T-helper 17 cell (primary cell): ENCODE data around the gene MAN1C1. TPM values are rescaled to one million over a fixed set of nuclear protein-coding genes. Genes with fewer than 3 reads are reported as not detected.

Experiments used
- ATAC-seq: fragments of 150-1000 bp; cut with Tn5 transposase; 2 replicates; pipeline ENCODE4 v1.10.0; 2021; ENCODE audit warnings: mild to moderate bottlenecking, moderate library complexity
- DNase-seq, 3 donors: peaks; one replicate each; pipeline versions ENCODE4 v3.0.0 to v3.0.0-alpha.2; 2020 to 2021
- H3K9me3 ChIP-seq: one replicate; pipeline ENCODE4 v1.7.0; 2013; ENCODE audit warnings: low read length, mild to moderate bottlenecking; ENCODE audit not compliant: control insufficient read depth, poor library complexity, severe bottlenecking
- H3K27ac Mint-ChIP-seq: one replicate; pipeline ENCODE4 v1.8.0; 2022; ENCODE audit warnings: mild to moderate bottlenecking, moderate library complexity, mixed read lengths
- H3K27me3 Mint-ChIP-seq: one replicate; pipeline ENCODE4 v1.8.0; 2022; ENCODE audit warnings: mixed read lengths
- H3K36me3 Mint-ChIP-seq: one replicate; pipeline ENCODE4 v1.8.0; 2022; ENCODE audit warnings: low read depth, mixed read lengths
- H3K4me1 Mint-ChIP-seq: one replicate; pipeline ENCODE4 v1.8.0; 2022; ENCODE audit warnings: mild to moderate bottlenecking, mixed read lengths
- H3K4me3 Mint-ChIP-seq: one replicate; pipeline ENCODE4 v1.8.0; 2022; ENCODE audit warnings: mild to moderate bottlenecking, moderate library complexity, mixed read lengths
- total RNA-seq, 4 donors: library from RNA in 2 of 4; stranded (reverse) in 2 of 4; gene quantifications; one replicate each; pipeline ENCODE4 v1.2.3 and lab custom pipeline; 2022 to 2026

The MAN1C1 gene
- total RNA-seq, 2 donors from 2014 or later, result 16.9 to 27.3 TPM

GRCh38 chr1:25744636-25745425, 128.2 kb downstream of the MAN1C1 start:
- H3K4me3 Mint-ChIP-seq, result no peak overlapping the region
- H3K27ac Mint-ChIP-seq, result peak overlapping the region; percentile 27
- H3K36me3 Mint-ChIP-seq, result peaks cover 2% of the 10 kb centered on the region
- H3K9me3 ChIP-seq, result no peaks in the 10 kb centered on the region
- peaks cover 25% of the 10 kb centered on the region for H3K4me1 Mint-ChIP-seq
- no peak for DNase-seq
- no peaks in the 10 kb centered on the region for H3K27me3 Mint-ChIP-seq
- ATAC-seq, result no peak

DNA sequence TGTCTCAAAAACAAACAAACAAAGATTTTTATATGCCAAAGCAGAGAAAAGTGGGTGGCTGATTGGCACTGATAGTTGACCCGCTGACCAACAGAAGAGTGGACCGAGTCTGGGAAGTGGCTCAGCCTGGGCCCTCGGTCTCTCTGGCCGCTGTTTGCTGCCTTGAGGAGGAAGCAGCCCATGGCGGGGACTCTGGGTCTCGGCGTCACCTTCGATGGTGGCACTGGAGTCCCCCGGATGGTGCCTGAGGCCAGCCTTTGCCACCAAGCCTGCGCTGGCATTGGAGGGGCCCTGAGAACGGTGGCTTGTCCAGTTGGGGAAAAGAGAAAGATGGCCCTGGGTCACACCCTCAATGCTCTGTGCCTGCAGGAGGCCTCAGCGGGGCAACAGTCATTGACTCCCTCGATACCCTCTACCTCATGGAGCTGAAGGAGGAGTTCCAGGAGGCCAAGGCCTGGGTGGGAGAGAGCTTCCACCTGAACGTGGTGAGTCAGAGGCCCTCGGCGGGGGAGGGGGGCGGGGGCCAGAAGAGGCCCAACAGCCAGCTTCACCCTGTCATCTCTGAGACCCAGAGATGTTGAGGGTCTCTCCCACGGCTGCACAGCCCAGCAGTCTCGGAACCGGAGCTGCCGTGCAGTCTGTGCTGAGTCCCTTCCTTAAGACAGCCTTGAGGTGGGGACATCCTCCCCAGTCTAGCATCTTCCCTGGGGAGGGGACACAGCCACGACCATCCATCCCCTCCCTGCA, 129.9 kb downstream of the MAN1C1 start:
- Mint-ChIP-seq H3K27me3 (no peaks in the 10 kb centered on the region), H3K27ac (peak overlapping the region; percentile 39), H3K4me3 (no peak overlapping the region), H3K36me3 (peaks cover 6% of the 10 kb centered on the region), H3K4me1 (peaks cover 21% of the 10 kb centered on the region)
- no peak for DNase-seq
- H3K9me3 ChIP-seq, result no peaks in the 10 kb centered on the region
- ATAC-seq, result no peak

DNA sequence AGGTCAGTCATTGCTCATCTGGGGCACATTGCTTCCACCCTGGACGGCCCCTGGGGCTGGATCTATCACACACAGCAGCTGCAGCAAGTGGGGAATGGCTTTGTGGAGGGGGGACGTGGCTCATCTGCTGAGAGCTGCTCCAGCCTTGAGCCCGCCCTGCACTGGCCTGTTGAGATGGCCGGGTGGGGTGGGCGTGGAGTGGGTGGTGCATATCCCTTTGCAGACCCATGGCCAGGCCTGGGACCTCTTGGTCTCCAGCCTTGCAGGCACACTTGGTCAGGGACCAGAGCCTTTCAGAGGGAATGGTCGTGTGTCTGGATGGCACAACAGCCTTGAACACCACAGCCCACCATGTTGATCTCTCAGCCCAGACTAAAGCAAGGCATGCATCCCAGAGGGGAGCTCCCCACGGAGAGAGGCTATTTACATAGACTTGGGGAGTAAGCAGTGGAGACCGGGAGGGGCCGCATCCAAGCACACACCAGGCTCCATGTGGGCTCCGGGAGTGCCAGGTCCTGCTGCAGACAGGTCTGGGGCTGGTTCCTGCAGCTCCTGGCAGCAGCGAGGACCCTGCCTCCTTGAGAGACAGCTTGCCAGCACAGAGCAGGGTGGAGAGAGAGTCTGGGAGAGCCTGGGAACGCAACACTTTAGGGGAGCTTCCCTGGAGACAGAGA, 130.6 kb downstream of the MAN1C1 start:
- H3K9me3 ChIP-seq, result no peaks in the 10 kb centered on the region
- H3K4me3 Mint-ChIP-seq, result no peak overlapping the region
- peaks cover 14% of the 10 kb centered on the region for H3K4me1 Mint-ChIP-seq
- peak overlapping the region; percentile 39 for H3K27ac Mint-ChIP-seq
- no peaks in the 10 kb centered on the region for H3K27me3 Mint-ChIP-seq
- DNase-seq, result no peak
- peaks cover 6% of the 10 kb centered on the region for H3K36me3 Mint-ChIP-seq
- no peak for ATAC-seq

DNA sequence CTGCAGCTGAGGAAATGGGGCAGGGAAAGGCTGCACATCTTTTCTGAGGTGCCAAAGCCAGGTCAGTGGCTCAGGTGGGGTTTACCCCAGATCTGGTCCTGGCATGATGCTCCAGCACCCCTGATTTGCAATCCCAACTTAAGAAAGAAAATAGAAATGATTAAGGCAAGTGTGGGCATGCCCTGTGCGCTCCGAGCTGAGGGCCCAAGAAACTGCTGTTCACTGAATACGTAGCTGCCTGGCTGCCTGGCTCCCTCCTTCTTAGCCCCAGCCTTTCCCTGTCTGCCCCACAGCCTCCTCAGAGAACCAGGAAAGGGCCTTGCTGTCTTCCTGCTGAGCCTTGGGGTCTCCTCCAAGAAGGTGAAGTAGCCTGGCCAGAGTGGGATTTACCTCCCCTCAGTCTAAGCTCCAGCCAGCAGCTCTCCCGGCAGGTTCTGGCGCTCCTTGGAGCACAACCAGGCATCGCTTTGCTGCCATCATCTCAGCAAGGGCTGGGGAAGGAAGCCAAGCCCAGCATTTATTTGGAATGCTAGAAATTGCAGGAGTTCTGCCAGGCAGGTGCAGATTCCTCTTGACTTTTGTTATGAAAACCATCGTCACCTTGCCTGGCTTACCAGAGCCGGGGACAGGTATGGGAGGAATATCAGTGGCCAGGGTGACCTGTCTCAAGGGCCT, 132.1 kb downstream of the MAN1C1 start:
- ATAC-seq (no peak), DNase-seq (no peak)
- peaks cover 6% of the 10 kb centered on the region for H3K36me3 Mint-ChIP-seq
- no peaks in the 10 kb centered on the region for H3K27me3 Mint-ChIP-seq
- H3K9me3 ChIP-seq, result no peaks in the 10 kb centered on the region
- H3K4me1 Mint-ChIP-seq, result peaks cover 15% of the 10 kb centered on the region
- no peak overlapping the region for H3K27ac Mint-ChIP-seq
- H3K4me3 Mint-ChIP-seq, result no peak overlapping the region

- Mint-ChIP-seq H3K36me3 (peaks cover 6% of the 10 kb centered on the region), H3K27ac (peak overlapping the region; percentile 63), H3K4me3 (no peak overlapping the region), H3K27me3 (no peaks in the 10 kb centered on the region), H3K4me1 (peaks cover 27% of the 10 kb centered on the region)
- ATAC-seq (no peak), DNase-seq (no peak)
- no peaks in the 10 kb centered on the region for H3K9me3 ChIP-seq
Observed at GRCh38 chr1:25750923-25751605, 134.5 kb downstream of the MAN1C1 start.

DNA sequence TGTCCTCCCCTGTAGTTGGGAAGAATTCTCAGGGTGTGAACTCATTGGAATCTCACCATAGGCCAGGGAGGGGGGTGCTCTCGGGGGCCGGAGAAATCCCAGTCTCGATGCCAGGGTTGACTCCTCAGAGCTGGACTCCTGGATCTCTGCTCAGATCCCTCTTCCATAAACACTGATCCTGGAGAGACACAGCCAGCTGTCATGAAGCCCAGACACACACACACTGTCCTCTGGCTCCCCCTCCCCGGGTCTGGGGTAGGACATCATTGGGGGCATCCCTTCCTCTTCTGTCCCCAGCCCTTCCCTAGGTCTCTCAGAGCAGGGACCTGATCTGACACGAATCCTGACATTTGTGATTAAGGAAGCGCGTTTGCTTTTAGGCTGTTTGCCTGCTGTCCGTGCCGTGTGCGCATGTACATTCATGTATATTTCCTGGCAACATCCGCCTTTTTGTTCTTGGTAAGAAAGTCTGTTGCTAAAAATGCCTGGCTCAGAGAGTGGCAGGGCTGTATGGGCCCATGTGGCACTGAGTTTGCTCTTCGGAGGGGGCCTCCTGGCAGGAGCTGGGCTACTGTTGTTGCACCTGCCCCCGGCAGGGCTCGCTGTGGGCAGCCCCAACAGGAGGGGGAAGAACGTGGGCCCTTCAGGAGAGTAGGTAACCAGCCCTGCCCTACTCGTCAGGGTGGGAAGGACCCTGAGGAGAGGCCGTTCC, 138.0 kb downstream of the MAN1C1 start:
- peak overlapping the region; percentile 39 for H3K27ac Mint-ChIP-seq

DNA sequence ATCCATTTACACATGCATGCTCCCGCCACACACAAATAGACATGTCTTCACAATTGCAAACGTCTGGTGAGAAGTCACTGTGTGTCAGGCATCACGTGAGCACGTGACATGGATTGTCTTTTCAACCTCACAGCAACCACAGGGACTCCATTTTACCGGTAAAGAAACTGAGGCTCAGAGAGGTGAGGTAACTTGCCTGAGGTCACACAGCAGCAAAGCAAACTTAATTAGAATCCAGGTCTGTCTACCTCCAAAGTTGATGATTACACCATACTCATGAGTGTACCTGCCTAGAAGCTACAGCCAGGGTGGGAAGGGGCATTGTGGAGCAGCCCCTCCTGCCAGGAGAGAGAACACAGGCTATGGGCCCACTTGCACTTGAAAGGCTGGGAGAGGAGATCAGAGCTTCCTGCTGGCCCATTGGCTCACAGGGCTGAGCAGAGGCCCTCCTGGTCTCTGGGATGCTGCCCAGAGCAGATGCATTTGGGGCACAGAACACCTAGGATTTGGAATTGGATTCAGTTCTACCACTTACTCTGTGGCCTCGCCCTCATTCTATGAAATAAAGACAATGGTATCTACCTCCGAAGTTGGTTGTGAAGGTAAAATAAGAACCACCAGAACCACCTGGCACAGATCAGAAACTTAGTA, 139.0 kb downstream of the MAN1C1 start:
- ATAC-seq (no peak), DNase-seq (no peak)
- H3K27ac Mint-ChIP-seq, result peak overlapping the region; percentile 39
- H3K9me3 ChIP-seq, result no peaks in the 10 kb centered on the region
- peaks cover 6% of the 10 kb centered on the region for H3K36me3 Mint-ChIP-seq
- no peaks in the 10 kb centered on the region for H3K27me3 Mint-ChIP-seq
- peaks cover 31% of the 10 kb centered on the region for H3K4me1 Mint-ChIP-seq
- no peak overlapping the region for H3K4me3 Mint-ChIP-seq

More for the DNA sequence above, 138.0 kb downstream of the MAN1C1 start:
- DNase-seq, result no peak
- peaks cover 6% of the 10 kb centered on the region for H3K36me3 Mint-ChIP-seq
- peaks cover 31% of the 10 kb centered on the region for H3K4me1 Mint-ChIP-seq
- ATAC-seq, result no peak
- no peak overlapping the region for H3K4me3 Mint-ChIP-seq
- no peaks in the 10 kb centered on the region for H3K27me3 Mint-ChIP-seq
- no peaks in the 10 kb centered on the region for H3K9me3 ChIP-seq

DNA sequence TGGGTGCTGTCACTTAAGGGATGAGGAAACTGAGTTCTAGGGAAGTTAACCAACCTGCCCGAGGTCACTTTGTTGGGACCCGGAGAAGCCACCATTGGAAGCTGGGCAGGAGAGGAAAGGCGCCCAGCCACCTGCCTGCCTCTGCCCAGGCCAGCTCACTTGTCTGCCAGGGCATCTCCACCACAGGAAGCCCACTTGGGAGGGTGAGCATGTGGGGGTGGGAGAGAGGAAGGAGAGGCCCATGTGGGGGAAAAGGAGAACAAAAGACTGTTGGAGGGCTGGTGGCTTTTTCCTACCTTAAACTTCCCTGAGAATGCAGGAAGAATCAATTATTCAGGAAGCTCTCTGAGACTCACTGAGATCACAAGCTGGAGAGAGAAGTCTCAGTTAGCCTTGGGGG, 139.6 kb downstream of the MAN1C1 start:
- no peaks in the 10 kb centered on the region for H3K9me3 ChIP-seq
- Mint-ChIP-seq H3K27me3 (no peaks in the 10 kb centered on the region), H3K4me1 (peaks cover 25% of the 10 kb centered on the region), H3K36me3 (peaks cover under 1% of the 10 kb centered on the region), H3K27ac (peak overlapping the region; percentile 39), H3K4me3 (no peak overlapping the region)
- no peak for ATAC-seq
- no peak for DNase-seq

DNA sequence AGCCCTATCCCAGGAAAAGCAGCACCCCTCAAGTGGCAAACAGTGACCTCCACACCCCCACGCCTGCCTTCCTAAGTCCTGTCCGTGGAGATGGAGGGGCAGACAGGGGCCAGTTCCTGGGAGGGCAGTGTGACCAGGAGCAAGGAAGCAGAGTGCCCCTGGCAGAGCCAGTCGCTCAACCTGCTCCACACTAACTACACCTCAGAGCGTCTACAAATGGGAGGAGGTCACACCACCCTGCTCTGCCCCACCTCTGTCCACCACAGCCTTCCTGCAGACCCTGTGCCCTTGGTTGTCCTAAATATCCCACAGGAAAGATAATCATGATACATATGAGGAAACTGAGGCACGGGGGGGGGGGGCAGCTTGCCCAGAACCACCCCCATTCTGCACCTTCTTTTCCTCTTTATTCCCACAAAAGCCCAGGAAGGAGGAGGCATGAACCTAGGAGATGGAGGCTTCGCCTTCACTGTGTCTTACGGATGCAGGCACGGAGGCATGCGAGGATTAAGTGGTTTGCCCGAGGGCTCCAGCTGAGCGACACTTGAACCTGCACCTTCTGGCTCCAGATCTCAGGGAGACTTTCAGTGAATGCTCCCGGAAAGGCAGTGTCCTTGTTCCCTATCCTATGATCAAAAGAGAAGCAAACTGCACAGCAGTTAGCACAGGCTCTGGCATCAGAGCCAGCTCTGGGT, 140.7 kb downstream of the MAN1C1 start:
- Mint-ChIP-seq H3K4me1 (peaks cover 24% of the 10 kb centered on the region), H3K4me3 (no peak overlapping the region), H3K27ac (peak overlapping the region; percentile 14), H3K36me3 (no peaks in the 10 kb centered on the region), H3K27me3 (no peaks in the 10 kb centered on the region)
- no peaks in the 10 kb centered on the region for H3K9me3 ChIP-seq
- ATAC-seq, result no peak
- no peak for DNase-seq

GRCh38 chr1:25757846-25758185, 141.2 kb downstream of the MAN1C1 start:
- Mint-ChIP-seq H3K4me1 (peaks cover 24% of the 10 kb centered on the region), H3K27ac (no peak overlapping the region)

DNA sequence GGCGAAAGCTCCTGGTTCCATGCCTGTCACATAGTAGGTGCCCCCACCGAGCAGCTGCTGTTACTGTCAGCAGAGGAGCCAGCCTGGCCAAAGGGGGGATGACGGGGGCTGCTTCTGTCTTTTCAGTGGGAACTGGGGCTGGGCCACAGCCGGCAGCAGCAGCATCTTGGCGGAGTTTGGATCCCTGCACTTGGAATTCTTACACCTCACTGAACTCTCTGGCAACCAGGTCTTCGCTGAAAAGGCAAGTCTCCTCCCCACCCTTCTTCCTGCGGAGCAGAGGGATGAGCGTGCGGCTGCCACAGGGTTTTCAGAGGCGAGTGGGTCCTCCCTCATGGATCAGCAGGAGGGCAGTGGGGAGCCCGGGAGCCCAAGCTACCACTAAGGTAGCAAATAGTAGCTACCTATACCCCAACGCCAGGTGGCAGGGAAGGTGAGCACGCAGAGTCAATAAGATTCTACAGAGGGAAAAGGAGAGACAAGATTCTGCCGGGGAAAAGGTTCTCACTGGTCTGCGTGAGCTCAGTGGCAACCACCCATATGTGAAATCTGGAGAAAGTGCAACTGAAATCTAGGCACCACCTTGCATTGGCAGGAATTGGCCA, 142.0 kb downstream of the MAN1C1 start:
- H3K27ac Mint-ChIP-seq, result no peak overlapping the region
- no peak overlapping the region for H3K4me3 Mint-ChIP-seq
- H3K27me3 Mint-ChIP-seq, result no peaks in the 10 kb centered on the region
- no peak for DNase-seq
- ATAC-seq, result no peak
- no peaks in the 10 kb centered on the region for H3K9me3 ChIP-seq
- no peaks in the 10 kb centered on the region for H3K36me3 Mint-ChIP-seq
- H3K4me1 Mint-ChIP-seq, result peaks cover 22% of the 10 kb centered on the region

More at GRCh38 chr1:25757846-25758185, 141.2 kb downstream of the MAN1C1 start:
- no peaks in the 10 kb centered on the region for H3K9me3 ChIP-seq
- DNase-seq (no peak), ATAC-seq (no peak)
- Mint-ChIP-seq H3K4me3 (no peak overlapping the region), H3K36me3 (no peaks in the 10 kb centered on the region), H3K27me3 (no peaks in the 10 kb centered on the region)
